DND-41 (cell line): ENCODE measurements around the gene MBNL2.

Experiments
- EZH2 ChIP-seq: IDR thresholded peaks from 3 replicates; pipeline ENCODE4 v1.6.1; 2012; ENCODE audit warnings: borderline replicate concordance, low read depth, mild to moderate bottlenecking, moderate library complexity, low read length, inconsistent platforms; ENCODE audit not compliant: severe bottlenecking
- TF ChIP-seq, protein P1 (sequence below): IDR thresholded peaks from 2 replicates; pipeline ENCODE4 v1.5.1; 2012; ENCODE audit warnings: borderline replicate concordance, low read length, moderate library complexity, mild to moderate bottlenecking; ENCODE audit not compliant: poor library complexity, severe bottlenecking; ENCODE audit errors: extremely low read depth

GRCh38 chr13:97322740-97323342 is 100.7 kb downstream of the MBNL2 start:
- TF ChIP-seq, protein P1, sequence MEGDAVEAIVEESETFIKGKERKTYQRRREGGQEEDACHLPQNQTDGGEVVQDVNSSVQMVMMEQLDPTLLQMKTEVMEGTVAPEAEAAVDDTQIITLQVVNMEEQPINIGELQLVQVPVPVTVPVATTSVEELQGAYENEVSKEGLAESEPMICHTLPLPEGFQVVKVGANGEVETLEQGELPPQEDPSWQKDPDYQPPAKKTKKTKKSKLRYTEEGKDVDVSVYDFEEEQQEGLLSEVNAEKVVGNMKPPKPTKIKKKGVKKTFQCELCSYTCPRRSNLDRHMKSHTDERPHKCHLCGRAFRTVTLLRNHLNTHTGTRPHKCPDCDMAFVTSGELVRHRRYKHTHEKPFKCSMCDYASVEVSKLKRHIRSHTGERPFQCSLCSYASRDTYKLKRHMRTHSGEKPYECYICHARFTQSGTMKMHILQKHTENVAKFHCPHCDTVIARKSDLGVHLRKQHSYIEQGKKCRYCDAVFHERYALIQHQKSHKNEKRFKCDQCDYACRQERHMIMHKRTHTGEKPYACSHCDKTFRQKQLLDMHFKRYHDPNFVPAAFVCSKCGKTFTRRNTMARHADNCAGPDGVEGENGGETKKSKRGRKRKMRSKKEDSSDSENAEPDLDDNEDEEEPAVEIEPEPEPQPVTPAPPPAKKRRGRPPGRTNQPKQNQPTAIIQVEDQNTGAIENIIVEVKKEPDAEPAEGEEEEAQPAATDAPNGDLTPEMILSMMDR = no peak
- no peak for TF ChIP-seq EZH2
